Measurements from ENCODE around the gene RAB26.
"Not testable (repeated sequence)": the region's sequence is repeated elsewhere in the genome, so short reads cannot be mapped to it uniquely, and the experiment has no call there.

RAB26 gene

DNA sequence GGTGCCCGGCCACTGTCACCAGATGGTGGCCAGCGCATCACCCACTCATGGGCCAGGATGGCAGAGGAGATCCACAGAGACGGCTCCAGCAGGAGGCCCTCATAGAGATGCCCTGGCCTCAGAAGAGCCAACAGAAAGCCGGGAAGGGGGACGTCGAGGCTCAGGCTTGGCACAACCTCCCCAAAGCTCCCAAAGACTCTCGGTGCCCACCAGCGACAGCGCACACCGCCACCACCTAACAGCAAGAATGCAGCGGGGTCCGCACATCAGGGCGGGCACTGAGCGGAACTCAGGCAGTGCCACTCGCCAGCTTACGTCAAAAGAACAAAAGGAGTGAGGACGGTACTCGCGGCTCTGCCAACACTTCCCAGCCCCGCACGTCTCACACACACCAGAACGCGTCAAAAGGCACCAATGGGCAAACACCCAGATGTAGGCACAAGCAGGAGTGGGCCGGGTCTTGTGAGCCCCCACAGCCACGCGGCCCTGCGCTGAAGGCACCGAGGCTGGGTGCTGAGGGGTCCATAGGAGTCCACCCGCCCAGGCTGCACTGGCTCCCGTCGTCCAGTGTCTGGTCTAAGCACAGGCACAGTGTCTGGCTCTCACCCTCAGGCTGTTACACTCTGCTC, 21.4 kb upstream of the RAB26 start:
- H3K9me3 ChIP-seq (ENCODE audit: control insufficient read depth in 2 of 2, low read length in 2 of 2); H3K36me3 ChIP-seq (ENCODE audit: control insufficient read depth in 2 of 2, insufficient read depth in 2 of 2, low read length in 2 of 2); H3K27me3 ChIP-seq (ENCODE audit: control insufficient read depth in 1 of 2, insufficient read depth in 2 of 2, low read length in 2 of 2): not testable (repeated sequence)
- Histone ChIP-seq H3K9ac (ENCODE audit: low read length in 2 of 2) (peak overlapping the region; percentile 72 to 78), H3K27ac (ENCODE audit: low read length) (peak overlapping the region; percentile 97), H3K4me3 (ENCODE audit: low read length in 2 of 2) (peak overlapping the region in 1 of 2 donors; percentile 58), H3K4me1 (ENCODE audit: control insufficient read depth, insufficient read depth, low read length) (peaks cover 58% of the 10 kb centered on the region)

DNA sequence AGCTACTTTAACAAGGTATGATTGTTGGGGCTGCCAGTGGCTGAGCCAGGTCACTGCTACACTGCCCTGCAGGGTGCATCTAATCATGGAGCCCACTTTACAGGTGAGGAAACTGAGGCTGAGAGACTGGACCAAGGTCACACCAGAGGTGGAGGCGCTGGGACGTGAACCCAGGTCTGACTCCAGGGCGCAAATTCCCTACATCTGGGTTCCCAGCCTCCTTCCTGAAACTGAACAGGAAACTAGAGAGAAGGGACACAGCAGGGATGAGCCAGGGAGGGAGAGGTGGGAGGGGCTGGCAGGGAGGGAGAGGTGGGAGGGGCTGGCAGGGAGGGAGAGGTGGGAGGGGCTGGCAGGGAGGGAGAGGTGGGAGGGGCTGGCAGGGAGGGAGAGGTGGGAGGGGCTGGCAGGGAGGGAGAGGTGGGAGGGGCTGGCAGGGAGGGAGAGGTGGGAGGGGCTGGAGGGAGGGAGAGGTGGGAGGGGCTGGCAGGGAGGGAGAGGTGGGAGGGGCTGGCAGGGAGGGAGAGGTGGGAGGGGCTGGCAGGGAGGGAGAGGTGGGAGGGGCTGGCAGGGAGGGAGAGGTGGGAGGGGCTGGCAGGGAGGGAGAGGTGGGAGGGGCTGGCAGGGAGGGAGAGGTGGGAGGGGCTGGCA, 20.7 kb upstream of the RAB26 start:
- not testable (repeated sequence) for H3K36me3 ChIP-seq (ENCODE audit: control insufficient read depth in 2 of 2, insufficient read depth in 2 of 2, low read length in 2 of 2); H3K27me3 ChIP-seq (ENCODE audit: control insufficient read depth in 1 of 2, insufficient read depth in 2 of 2, low read length in 2 of 2); H3K9me3 ChIP-seq (ENCODE audit: control insufficient read depth in 2 of 2, low read length in 2 of 2)
- peaks cover 52% of the 10 kb centered on the region for H3K4me1 ChIP-seq (ENCODE audit: control insufficient read depth, insufficient read depth, low read length)
- H3K9ac ChIP-seq (ENCODE audit: low read length in 2 of 2), result peak overlapping the region in 1 of 2 donors; percentile 78
- H3K27ac ChIP-seq (ENCODE audit: low read length), result peak overlapping the region; percentile 97
- peak overlapping the region in 1 of 2 donors; percentile 58 for H3K4me3 ChIP-seq (ENCODE audit: low read length in 2 of 2)

DNA sequence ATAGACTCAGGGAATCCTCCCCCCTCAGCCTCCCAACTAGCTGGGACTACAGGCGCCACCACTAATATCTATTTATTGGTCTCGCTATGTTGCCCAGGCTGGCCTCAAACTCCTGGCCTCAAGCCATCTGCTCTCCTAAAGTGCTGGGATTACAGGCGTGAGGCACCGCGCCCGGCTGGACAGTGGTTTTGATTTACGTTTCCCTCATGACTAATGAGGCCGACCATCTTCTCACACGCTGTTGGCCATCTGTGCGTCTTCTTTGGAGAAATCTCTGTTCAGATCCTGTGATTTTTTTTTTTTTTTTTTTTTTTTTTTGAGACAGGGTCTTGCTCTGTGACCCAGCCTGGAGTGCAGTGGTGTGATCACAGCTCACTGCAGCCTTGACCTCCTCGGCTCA, 19.2 kb upstream of the RAB26 start:
- H3K27ac ChIP-seq (ENCODE audit: low read length); H3K9me3 ChIP-seq (ENCODE audit: control insufficient read depth in 2 of 2, low read length in 2 of 2); H3K4me3 ChIP-seq (ENCODE audit: low read length in 2 of 2); H3K9ac ChIP-seq (ENCODE audit: low read length in 2 of 2); H3K27me3 ChIP-seq (ENCODE audit: control insufficient read depth in 1 of 2, insufficient read depth in 2 of 2, low read length in 2 of 2); H3K36me3 ChIP-seq (ENCODE audit: control insufficient read depth in 2 of 2, insufficient read depth in 2 of 2, low read length in 2 of 2): not testable (repeated sequence)
- H3K4me1 ChIP-seq (ENCODE audit: control insufficient read depth, insufficient read depth, low read length), result peaks cover 46% of the 10 kb centered on the region

DNA sequence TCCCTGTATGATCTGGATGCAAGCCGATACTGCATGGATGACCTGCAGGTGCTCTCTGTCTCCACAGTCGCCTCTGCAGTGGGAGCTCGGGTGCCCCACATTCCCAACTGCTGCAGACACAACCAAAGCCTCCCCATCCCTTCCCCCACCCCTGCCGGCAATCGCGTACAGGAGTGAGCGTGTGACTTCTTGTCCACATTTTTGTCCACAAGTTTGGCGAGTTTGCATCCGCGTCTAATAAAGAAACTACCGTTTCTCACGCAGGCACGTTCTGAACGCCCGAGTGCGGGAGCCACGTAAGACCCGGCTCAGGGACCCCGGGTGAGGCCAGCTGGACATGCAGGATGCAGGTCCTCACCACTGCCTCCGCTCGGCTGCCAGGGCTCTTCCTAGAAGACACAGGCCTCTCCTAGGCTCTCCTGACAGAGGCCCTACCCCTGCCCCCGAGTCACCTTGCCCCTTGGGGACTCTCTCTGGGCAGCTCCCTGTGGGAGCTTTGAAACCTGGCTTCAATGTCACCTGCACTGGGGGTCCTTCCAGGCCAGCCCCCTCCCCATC, 18.5 kb upstream of the RAB26 start:
- H3K27me3 ChIP-seq (ENCODE audit: control insufficient read depth in 1 of 2, insufficient read depth in 2 of 2, low read length in 2 of 2); H3K9ac ChIP-seq (ENCODE audit: low read length in 2 of 2); H3K36me3 ChIP-seq (ENCODE audit: control insufficient read depth in 2 of 2, insufficient read depth in 2 of 2, low read length in 2 of 2); H3K9me3 ChIP-seq (ENCODE audit: control insufficient read depth in 2 of 2, low read length in 2 of 2); H3K4me3 ChIP-seq (ENCODE audit: low read length in 2 of 2): not testable (repeated sequence)
- Histone ChIP-seq H3K27ac (ENCODE audit: low read length) (peak overlapping the region; percentile 46), H3K4me1 (ENCODE audit: control insufficient read depth, insufficient read depth, low read length) (peaks cover 43% of the 10 kb centered on the region)

DNA sequence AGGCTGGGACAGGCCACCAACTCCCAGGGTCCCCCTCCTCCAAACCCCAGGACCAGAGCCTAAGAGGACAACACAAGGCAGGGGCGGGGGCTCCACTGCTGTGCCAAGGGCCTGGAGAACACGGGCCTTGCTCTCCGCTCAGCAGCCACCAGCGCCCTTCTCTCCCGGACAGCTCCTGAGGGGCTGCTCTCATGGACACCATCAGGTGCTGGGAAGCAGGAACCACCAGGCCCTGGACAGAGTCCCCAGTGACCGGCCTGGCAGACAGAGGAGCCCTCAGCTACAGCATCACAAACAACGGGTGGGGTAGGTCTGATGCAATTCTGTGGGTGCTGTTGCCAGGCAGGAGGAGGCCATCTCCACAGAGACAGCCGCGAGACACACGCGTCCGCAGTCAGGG, 14.6 kb upstream of the RAB26 start:
- not testable (repeated sequence) for H3K27me3 ChIP-seq (ENCODE audit: control insufficient read depth in 1 of 2, insufficient read depth in 2 of 2, low read length in 2 of 2); H3K36me3 ChIP-seq (ENCODE audit: control insufficient read depth in 2 of 2, insufficient read depth in 2 of 2, low read length in 2 of 2); H3K27ac ChIP-seq (ENCODE audit: low read length); H3K9me3 ChIP-seq (ENCODE audit: control insufficient read depth in 2 of 2, low read length in 2 of 2)
- peaks cover 14% of the 10 kb centered on the region for H3K4me1 ChIP-seq (ENCODE audit: control insufficient read depth, insufficient read depth, low read length)
- peak overlapping the region in 1 of 2 donors; percentile 40 for H3K4me3 ChIP-seq (ENCODE audit: low read length in 2 of 2)
- H3K9ac ChIP-seq (ENCODE audit: low read length in 2 of 2), result peak overlapping the region in 1 of 2 donors; percentile 33

DNA sequence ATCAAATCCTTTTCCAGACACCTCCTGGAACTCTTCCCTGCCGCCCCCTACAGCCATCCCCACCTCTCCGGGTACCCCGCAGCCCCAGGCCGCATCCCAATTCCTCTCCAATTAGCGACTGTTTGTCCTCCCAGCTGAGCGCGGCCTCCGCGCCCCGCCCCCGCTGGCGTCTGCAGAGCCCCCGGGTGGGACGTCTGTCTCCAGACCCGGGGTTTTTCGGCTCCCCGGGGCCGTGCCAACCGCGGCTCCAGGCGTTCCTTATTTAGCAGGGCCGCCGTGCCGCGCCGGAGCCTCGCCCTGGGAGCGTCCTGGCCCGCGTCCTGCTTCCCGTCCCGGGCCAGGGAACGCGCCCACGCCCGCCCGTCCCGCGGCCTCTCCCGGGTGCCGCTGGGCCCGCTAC, 13.4 kb upstream of the RAB26 start:
- not testable (repeated sequence) for H3K27me3 ChIP-seq (ENCODE audit: control insufficient read depth in 1 of 2, insufficient read depth in 2 of 2, low read length in 2 of 2); H3K9ac ChIP-seq (ENCODE audit: low read length in 2 of 2); H3K9me3 ChIP-seq (ENCODE audit: control insufficient read depth in 2 of 2, low read length in 2 of 2); H3K36me3 ChIP-seq (ENCODE audit: control insufficient read depth in 2 of 2, insufficient read depth in 2 of 2, low read length in 2 of 2); H3K4me1 ChIP-seq (ENCODE audit: control insufficient read depth, insufficient read depth, low read length); H3K27ac ChIP-seq (ENCODE audit: low read length)
- peak overlapping the region in 1 of 2 donors; percentile 67 for H3K4me3 ChIP-seq (ENCODE audit: low read length in 2 of 2)

DNA sequence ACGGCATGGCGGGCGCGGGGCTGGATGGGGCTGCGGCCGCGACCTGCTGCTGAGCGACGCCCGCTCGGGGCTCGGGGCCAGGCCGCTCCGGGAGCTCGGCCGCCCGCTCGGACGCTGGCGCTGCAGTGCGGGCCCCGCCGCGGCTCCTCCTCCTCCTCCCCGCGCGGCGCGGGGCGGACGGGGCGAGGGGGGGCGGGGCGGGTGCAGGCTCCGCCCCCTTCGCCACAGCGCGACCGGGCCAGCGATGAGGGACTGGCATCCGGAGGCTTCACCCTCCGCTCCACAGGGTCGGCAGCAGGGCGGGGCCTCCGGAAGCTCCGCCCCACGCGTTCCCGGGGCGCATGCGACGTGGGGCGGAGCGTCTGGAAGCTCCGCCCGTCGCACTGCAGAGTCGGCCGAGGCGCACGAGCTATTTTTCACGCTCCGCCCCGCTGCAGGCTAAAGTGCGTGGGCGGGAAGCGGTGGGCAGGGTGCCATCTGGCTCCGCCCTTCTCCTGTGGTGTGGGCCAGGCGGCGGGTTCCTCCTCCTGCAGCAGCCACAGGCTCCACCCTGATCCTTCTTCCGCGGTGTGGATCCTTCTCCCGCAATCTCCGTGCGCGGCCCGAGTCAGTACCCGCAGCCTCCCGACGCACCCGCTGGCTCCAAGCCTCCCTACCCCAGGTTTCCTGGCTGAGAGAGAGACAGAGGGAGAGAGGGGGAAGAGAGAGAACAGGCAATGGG, 12.5 kb upstream of the RAB26 start, which contains the start of gene PKD1:
TSS of gene PKD1 (minus strand) at position 129 of the 721 bp plus-strand sequence. CDS start 209 bp downstream, outside the sequence.
- not testable (repeated sequence) for H3K4me1 ChIP-seq (ENCODE audit: control insufficient read depth, insufficient read depth, low read length); H3K9me3 ChIP-seq (ENCODE audit: control insufficient read depth in 2 of 2, low read length in 2 of 2); H3K36me3 ChIP-seq (ENCODE audit: control insufficient read depth in 2 of 2, insufficient read depth in 2 of 2, low read length in 2 of 2); H3K27me3 ChIP-seq (ENCODE audit: control insufficient read depth in 1 of 2, insufficient read depth in 2 of 2, low read length in 2 of 2)
- Histone ChIP-seq H3K4me3 (ENCODE audit: low read length in 2 of 2) (peak within 1 kb of the TSS; percentile 31 to 67), H3K27ac (ENCODE audit: low read length) (peak within 1 kb of the TSS; percentile 46), H3K9ac (ENCODE audit: low read length in 2 of 2) (peak within 1 kb of the TSS in 1 of 2 donors; percentile 45)

DNA sequence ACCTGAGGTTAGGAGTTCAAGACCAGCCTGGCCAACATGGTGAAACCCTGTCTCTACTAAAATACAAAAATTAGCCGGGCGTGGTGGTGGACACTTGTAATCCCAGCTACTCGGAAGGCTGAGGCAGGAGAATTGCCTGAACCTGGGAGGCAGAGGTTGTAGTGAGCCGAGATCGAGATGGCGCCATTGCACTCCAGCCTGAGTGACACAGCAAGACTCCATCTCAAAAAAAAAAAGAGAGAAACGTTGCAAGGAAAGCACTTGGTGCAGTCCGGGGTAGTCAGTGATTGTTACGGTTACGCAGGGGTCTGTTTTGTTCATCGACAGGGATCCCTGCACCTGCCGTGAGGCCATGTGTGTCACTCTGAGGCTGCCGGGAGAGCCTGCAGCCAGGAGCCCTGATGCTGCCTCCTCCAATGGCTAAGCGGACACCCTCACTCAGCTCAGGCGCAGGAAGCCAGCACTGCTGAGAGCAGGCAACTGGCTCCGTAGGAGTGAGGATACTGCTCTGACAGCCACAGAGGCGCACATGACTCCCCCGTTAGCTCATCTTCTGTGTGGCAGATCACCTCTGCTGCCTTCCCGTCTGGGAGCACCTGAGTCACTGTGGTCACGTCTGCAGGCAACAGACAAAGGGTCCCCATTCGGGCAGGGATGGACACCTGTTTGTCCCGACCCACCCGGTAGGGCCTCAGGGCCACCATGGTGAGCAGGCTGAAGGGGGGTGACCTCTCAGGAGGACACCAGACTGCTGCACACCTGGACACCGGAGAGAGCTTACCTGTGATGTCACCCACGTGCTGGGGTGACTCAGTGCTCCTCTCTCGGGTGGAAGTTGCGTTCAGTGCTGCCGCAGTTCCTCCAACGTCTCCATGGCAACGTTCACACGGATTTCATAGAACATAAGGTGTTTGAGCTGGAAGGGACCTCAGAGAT, 5.2 kb upstream of the RAB26 start:
- H3K36me3 ChIP-seq (ENCODE audit: control insufficient read depth in 2 of 2, insufficient read depth in 2 of 2, low read length in 2 of 2), result no peaks in the 10 kb centered on the region
- no peaks in the 10 kb centered on the region for H3K27me3 ChIP-seq (ENCODE audit: control insufficient read depth in 1 of 2, insufficient read depth in 2 of 2, low read length in 2 of 2)
- no peak overlapping the region for H3K27ac ChIP-seq (ENCODE audit: low read length)
- no peak overlapping the region for H3K4me3 ChIP-seq (ENCODE audit: low read length in 2 of 2)
- H3K9me3 ChIP-seq (ENCODE audit: control insufficient read depth in 2 of 2, low read length in 2 of 2), result no peaks in the 10 kb centered on the region
- no peak overlapping the region for H3K9ac ChIP-seq (ENCODE audit: low read length in 2 of 2)
- peaks cover 8% of the 10 kb centered on the region for H3K4me1 ChIP-seq (ENCODE audit: control insufficient read depth, insufficient read depth, low read length)

DNA sequence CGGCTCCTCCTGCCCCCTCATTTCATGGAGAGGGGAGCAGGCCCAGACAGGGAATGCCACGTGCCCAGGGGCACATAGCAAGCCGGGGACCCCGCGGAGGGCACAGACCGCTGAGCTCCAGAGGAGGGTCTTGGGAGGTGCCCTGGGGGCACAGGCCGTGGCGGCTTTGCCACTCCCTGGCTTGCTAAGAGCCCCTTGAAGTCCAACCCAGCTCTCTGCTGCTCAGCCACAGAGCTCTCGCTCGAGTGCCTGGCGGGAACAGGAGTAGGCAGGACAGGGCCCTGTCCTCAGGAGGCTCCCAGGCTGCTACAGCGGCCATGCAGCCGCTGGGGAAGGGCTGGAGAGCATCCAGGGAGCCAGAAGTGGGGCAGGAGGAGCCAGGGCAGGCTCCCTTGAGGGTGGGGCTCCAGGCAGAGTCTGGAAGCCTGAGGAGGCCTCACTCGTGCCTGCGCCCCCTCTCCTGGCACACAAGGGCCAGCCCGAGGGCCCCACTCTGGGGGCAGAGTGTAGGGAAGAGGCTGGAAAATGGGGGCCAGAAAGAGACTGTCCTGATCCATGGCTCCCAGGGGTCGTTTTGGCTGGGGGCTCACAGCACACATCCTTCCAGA, 4.4 kb upstream of the RAB26 start:
- no peaks in the 10 kb centered on the region for H3K27me3 ChIP-seq (ENCODE audit: control insufficient read depth in 1 of 2, insufficient read depth in 2 of 2, low read length in 2 of 2)
- H3K4me3 ChIP-seq (ENCODE audit: low read length in 2 of 2), result no peak overlapping the region
- no peak overlapping the region for H3K9ac ChIP-seq (ENCODE audit: low read length in 2 of 2)
- no peaks in the 10 kb centered on the region for H3K9me3 ChIP-seq (ENCODE audit: control insufficient read depth in 2 of 2, low read length in 2 of 2)
- H3K4me1 ChIP-seq (ENCODE audit: control insufficient read depth, insufficient read depth, low read length), result peaks cover 15% of the 10 kb centered on the region
- H3K27ac ChIP-seq (ENCODE audit: low read length), result no peak overlapping the region
- no peaks in the 10 kb centered on the region for H3K36me3 ChIP-seq (ENCODE audit: control insufficient read depth in 2 of 2, insufficient read depth in 2 of 2, low read length in 2 of 2)

DNA sequence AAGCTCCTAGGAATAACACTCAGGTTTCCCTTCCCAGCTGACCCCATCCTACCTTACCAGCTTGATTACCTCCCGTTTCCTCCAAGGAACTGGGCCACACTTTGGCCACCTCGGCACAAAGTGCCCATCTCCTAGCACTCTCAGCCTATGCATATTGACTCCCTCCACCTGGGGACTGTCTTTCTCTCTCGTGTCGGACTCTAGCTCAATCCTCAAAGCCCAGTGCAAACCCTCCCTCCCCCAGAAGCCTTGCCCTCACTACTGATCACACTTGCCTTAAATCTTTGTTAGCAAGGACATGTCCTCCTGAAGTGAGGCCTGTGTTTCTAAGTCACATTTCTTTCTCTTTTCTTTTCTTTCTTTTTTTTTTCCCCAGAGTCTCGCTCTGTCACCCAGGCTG, 2.6 kb upstream of the RAB26 start:
- Histone ChIP-seq H3K4me3 (ENCODE audit: low read length in 2 of 2) (no peak overlapping the region), H3K27ac (ENCODE audit: low read length) (no peak overlapping the region)

More for the DNA sequence above, 2.6 kb upstream of the RAB26 start:
- Histone ChIP-seq H3K4me1 (ENCODE audit: control insufficient read depth, insufficient read depth, low read length) (peaks cover 33% of the 10 kb centered on the region), H3K36me3 (ENCODE audit: control insufficient read depth in 2 of 2, insufficient read depth in 2 of 2, low read length in 2 of 2) (no peaks in the 10 kb centered on the region), H3K27me3 (ENCODE audit: control insufficient read depth in 1 of 2, insufficient read depth in 2 of 2, low read length in 2 of 2) (no peaks in the 10 kb centered on the region), H3K9ac (ENCODE audit: low read length in 2 of 2) (no peak overlapping the region), H3K9me3 (ENCODE audit: control insufficient read depth in 2 of 2, low read length in 2 of 2) (no peaks in the 10 kb centered on the region)

All from stomach smooth muscle (tissue), 2 donors.